GM08714 (cell line): ENCODE results near the gene OOSP3.
"Not testable (repeated sequence)": the region's sequence is repeated elsewhere in the genome, so short reads cannot be mapped to it uniquely, and the experiment has no call there.

Experiments used
- H3K4me3 ChIP-seq: fragments of 200-500 bp; sonication (Bioruptor generic); 2 replicates; pipeline ENCODE4 v1.5.1; 2014; ENCODE audit warnings: mild to moderate bottlenecking, low read length, inconsistent platforms
- ZNF274 ChIP-seq: IDR thresholded peaks from 2 replicates; pipeline ENCODE4 v1.6.1; 2012; ENCODE audit warnings: mild to moderate bottlenecking, low read depth, low read length

Gene OOSP3, protein sequence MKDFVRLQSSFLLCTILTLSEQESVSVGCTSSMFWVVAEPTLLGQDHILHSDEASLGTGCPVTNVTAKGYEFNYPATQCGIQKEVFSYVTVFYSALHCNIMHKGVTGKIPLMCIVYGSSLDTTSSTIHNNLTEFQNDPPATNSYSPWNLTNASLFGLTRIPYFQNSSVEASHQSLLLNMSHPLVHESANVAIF

GRCh38 chr11:59878575-59878974, at the start of gene OOSP3:
Gene OOSP3 (plus strand): TSS chr11:59878782. CDS start chr11:59878809, 27 bp downstream.
- no peak within 1 kb of the TSS for H3K4me3 ChIP-seq
- no peak for TF ChIP-seq ZNF274

DNA sequence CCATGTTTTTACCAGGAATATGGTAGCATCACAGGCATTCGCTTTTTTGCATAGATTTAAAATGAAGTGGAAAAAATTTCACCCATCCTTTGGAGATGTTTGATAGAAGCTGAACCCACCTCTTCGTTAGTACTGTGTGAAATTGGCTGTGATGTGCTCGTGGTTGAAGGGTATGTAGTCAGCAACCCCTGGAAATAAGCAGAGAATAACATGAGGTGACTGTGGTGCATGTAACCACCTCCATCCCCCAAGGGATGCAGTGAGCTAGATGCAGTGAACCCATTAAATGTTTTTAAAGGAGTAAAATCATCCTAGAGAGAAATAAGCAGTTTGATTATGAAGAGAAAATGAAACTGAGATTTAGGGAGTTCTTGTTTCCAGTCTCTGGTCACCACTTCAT, 49.2 kb upstream of the OOSP3 start:
- TF ChIP-seq ZNF274 = no peak
- no peak overlapping the region for H3K4me3 ChIP-seq

DNA sequence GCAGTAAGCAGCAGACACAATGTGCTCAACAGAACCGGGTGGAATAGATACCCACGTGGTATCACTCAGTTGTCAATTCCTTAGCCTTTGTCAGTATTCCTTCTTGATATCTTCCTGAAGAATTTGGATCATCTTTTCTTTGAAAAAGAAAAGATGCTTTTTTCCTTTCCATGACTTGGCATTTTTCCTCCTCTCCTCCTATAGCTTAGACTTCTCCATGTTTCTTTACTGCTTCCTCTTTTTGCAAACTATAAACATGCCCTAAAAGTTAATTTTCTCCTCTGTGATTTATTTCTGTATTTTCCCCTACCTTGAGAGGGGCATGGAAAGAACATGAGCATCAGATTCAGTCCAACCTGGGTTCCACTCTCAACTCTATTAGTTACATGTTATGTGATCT, 45.0 kb upstream of the OOSP3 start:
- TF ChIP-seq ZNF274 = no peak

GRCh38 chr11:59839615-59840014, 39.0 kb upstream of the OOSP3 start:
- H3K4me3 ChIP-seq = no peak overlapping the region
- no peak for TF ChIP-seq ZNF274

More for the DNA sequence above, 45.0 kb upstream of the OOSP3 start:
- no peak overlapping the region for H3K4me3 ChIP-seq

GRCh38 chr11:59841514-59841913, 37.1 kb upstream of the OOSP3 start:
- TF ChIP-seq ZNF274 = no peak
- no peak overlapping the region for H3K4me3 ChIP-seq

GRCh38 chr11:59842316-59842715, 36.3 kb upstream of the OOSP3 start:
- H3K4me3 ChIP-seq = no peak overlapping the region

DNA sequence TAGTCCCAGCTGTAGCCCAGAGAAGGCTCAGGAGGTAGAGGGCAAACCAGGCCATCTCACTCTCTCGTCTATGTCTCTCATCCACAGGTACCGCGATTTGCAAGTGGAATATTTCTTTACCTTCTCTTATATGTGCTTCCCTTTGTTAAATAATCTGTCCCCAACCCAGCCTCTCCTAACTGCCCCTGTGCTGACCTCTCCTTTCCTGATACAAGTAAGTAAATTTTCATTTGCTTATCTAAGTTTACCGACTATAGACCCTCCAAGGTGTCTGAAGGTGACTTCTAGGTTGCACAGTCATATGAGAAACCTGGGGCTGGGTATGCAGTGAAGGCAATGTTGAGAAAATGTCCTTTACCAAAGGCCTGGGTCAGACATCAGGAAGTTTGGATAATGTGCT, 33.2 kb upstream of the OOSP3 start, which contains the start of gene CBLIF:
Gene CBLIF, minus strand, starts transcription at position 101 of the 400 bp plus-strand sequence. Its CDS starts 46 bp downstream, at position 55.
- TF ChIP-seq ZNF274 = no peak
- no peak within 1 kb of the TSS for H3K4me3 ChIP-seq

More at GRCh38 chr11:59842316-59842715, 36.3 kb upstream of the OOSP3 start:
- no peak for TF ChIP-seq ZNF274

GRCh38 chr11:59846556-59846955, 32.0 kb upstream of the OOSP3 start:
- TF ChIP-seq ZNF274 = no peak
- H3K4me3 ChIP-seq = no peak overlapping the region

DNA sequence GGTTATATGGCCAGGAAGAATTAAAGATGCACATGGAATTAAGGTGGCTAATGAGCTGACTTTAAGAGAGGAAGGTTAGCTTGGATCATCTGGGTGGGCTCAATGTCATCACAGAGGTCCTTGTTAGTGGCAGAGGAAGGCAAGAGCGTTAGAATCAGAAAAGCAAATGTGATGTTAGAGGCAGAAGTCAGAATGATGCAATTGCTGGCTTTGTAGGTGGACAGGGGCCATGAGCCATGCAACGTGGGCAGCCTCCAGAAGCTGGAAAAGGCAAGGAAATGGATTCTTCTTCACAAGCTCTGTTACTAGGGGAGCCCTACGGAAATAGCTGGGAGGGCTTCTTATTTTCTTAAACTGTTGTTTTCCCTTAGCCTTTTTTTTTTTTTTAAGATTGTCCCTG, 31.0 kb upstream of the OOSP3 start:
- TF ChIP-seq ZNF274 = no peak
- no peak overlapping the region for H3K4me3 ChIP-seq

DNA sequence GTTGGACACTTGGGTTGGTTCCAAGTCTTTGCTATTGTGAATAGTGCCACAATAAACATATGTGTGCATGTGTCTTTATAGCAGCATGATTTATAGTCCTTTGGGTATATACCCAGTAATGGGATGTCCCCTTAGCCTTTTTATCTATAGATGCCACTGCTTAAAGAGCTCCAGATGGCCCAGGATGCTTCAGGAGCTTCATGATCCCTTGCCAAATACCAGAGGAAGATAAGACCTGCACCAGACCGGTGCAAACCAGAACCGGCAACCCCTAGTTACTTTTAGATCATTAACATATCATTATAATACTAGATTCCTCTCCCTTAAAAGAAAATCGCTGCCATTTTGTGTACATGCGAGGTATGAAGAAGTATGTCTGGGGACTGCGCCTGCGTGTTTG, 30.1 kb upstream of the OOSP3 start:
- not testable (repeated sequence) for H3K4me3 ChIP-seq

GRCh38 chr11:59849129-59849528, 29.5 kb upstream of the OOSP3 start:
- TF ChIP-seq ZNF274 = no peak
- H3K4me3 ChIP-seq = no peak overlapping the region

DNA sequence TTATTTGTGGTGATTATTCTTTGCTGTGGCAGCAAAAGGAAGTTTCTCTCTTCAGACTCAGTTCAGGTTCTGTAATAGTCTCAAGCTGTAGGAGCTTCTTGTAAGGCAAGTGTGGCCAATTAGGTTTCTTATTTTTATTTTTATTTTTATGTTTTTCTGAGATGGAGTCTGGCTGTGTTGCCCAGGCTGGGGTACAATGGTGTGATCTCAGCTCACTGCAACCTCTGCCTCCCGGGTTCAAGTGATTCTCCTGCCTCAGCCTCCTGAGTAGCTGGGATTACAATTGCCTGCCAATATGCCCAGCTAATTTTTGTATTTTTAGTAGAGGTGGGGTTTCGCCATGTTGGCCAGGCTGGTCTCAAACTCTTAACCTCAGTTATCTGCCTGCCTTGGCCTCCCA, 29.0 kb upstream of the OOSP3 start:
- H3K4me3 ChIP-seq = not testable (repeated sequence)

DNA sequence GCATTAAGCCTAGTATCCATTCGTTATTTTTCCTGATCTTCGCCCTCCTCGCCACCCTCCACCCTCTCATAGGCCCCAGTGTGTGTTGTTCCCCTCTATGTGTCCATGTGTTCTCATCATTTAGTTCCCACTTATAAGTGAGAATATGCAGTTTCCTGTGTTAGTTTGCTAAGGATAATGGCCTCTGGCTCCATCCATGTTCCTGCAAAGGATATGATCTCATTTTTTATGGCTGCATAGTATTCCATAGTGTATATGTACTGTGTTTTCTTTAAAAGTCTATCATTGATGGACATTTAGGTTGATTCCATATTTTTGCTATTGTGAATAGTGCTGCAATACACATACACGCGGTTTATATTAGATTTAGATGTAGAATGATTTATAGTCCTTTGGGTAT, 27.2 kb upstream of the OOSP3 start:
- not testable (repeated sequence) for H3K4me3 ChIP-seq

GRCh38 chr11:59854871-59855270, 23.7 kb upstream of the OOSP3 start:
- TF ChIP-seq ZNF274 = no peak
- H3K4me3 ChIP-seq = no peak overlapping the region

DNA sequence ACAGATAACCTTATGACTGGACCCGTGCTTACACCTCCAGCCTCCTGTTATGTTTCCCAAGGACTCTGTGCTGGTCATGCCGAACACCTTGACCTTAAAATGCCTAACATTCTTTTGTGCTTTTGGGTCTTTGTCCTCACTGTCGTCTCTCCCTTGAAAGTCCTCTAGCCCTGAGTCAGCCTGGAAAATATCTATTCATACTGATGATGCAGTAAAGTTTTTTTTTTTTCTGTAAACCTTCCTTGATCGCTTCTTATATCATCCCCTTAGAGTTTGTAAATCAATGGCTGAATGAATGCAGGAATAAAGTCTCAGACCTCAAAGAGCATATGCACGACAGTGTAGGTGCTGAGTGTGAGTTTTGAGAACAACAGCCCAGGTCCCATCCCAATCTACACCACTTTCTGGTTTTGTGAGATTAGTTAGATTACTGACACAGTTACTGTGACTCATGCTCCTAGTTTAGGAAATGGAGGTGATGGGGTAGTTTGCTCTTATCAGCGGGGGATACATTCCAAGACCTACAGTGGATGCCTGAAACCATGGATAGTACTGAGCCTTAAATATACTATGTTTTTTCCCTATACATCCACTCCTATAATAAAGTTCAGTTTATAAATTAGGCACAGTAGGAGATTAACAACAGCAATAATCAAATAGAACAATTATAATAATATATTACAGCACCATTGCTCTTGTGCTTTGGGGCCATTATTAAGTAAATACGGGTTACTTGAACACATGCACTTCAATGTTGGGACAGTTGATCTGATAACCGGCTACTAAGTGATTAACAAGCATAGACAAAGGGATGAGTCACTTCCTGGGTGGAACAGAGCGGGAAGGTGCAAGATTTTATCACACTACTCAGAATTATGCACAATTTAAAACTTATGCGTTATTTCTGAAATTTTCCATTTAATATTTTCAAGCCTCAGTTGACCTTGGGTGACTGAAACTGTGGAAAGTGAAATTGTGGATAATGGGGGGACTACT, 20.8 kb upstream of the OOSP3 start:
- no peak for TF ChIP-seq ZNF274
- no peak overlapping the region for H3K4me3 ChIP-seq
